GM12872 (cell line): ENCODE measurements around the gene SNURF.

Source experiments
- TF ChIP-seq, protein P1 (sequence below): IDR thresholded peaks from 3 replicates; pipeline ENCODE4 v1.5.1; 2011; ENCODE audit warnings: low read depth, mild to moderate bottlenecking, low read length, moderate library complexity; ENCODE audit not compliant: insufficient read depth

The SNURF gene

DNA sequence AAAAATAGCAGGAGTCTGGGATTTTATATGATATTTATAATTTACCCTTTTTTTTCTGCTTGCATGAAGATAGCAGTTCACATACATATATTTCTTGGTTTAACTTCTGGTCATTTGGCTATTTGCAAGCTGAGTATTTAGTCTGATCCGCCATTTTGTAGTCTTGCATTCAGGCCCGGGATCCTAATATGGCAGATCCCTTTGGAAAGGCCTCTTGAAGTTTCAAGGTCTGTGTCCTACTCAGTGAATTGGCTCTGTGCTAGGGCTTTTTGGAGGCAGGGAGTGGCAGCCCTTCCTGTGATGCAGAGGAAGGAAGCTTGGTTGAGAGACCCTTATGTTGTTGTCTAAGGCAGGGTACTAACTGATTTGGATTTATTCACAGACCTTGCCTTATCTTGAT lies 2.9 kb downstream of the SNURF start:
- TF ChIP-seq, protein P1, sequence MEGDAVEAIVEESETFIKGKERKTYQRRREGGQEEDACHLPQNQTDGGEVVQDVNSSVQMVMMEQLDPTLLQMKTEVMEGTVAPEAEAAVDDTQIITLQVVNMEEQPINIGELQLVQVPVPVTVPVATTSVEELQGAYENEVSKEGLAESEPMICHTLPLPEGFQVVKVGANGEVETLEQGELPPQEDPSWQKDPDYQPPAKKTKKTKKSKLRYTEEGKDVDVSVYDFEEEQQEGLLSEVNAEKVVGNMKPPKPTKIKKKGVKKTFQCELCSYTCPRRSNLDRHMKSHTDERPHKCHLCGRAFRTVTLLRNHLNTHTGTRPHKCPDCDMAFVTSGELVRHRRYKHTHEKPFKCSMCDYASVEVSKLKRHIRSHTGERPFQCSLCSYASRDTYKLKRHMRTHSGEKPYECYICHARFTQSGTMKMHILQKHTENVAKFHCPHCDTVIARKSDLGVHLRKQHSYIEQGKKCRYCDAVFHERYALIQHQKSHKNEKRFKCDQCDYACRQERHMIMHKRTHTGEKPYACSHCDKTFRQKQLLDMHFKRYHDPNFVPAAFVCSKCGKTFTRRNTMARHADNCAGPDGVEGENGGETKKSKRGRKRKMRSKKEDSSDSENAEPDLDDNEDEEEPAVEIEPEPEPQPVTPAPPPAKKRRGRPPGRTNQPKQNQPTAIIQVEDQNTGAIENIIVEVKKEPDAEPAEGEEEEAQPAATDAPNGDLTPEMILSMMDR = no peak

DNA sequence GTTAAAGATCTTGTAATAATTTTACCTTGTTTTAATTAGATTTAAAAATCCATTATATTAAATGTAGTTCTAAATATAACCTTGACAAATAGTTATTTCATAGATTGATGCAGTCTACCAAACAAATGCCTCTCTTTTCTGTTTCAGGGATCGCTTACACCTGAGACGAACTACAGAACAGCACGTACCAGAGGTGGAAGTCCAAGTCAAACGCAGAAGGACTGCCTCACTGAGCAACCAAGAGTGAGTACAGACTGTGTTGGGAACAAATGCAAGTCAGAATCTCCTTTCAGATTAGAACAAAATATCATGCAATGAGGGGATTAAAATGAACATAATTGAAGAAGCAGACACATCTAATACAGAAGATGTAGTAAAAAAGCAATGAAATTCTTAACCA lies 7.2 kb downstream of the SNURF start:
- TF ChIP-seq, protein P1 = no peak

DNA sequence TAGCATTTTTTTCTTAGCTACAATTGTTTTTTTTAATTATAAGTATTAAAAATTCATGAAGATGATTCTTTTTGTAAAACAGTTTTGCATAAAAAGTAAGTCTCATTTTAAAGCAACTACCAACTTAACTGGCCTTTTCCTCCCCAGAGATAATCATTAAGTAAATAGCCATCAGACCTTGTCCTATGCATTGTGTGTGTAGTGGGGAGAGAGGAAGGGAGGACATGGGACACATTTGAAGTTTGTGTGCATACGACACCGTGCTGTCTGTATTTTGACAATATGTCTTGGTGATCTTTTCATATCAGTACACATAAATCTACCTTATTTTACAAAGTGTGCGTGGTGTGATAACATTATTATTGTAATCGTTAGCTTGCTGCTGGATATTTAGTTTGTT lies 8.1 kb downstream of the SNURF start:
- TF ChIP-seq, protein P1 = no peak

DNA sequence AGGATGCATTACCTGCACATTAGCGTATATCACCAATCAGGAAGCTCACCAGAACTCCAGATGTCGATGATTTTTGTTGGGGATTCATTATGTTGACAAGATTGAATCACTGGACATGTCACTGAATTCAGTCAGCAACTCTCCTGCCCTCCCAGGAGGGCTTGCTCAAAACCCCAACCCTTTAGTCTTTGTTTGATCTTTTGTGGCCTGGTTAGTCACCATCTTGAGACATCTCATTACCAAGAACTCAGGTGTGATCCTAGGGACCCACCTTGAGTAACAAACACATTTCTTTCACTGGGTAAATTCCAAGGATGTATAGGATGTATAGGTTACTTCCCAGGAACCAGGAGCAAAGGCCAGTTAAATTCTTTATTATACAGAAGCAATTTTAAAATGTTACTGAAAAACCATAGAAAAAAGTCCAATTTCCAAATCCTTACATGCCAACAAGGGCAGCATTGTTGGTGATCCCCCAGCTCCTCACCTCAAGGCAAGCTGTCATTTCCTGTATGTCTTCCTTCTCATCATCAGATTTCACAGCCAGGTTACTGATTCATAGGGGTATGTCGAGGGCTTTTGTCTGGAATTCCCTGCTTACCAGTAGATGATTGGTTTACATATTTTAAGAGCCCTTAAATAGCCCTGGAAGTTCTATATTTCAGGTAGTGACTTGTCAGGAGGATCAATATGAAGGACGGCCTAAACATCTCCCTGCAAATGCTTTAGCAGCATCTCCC lies 11.7 kb downstream of the SNURF start:
- TF ChIP-seq, protein P1 = no peak

DNA sequence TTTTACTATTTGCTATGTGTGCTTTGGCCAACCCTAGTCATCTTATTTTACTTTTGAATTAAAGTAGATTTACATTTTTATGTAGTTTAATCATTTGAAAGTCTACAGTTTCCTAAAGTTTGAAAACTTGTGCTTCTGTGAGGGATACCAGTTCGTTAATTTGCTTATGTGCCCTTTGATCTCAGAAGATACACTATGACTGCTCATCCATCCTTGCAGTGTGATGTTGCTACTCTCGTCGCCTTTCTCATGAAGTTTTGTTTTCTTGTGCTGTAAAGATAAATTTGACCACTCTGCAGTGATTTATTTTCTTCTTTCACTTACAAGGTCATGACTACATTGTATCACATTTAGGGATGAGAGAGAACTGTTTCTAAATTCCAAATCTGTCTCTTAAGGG lies 16.3 kb downstream of the SNURF start:
- TF ChIP-seq, protein P1 = no peak

DNA sequence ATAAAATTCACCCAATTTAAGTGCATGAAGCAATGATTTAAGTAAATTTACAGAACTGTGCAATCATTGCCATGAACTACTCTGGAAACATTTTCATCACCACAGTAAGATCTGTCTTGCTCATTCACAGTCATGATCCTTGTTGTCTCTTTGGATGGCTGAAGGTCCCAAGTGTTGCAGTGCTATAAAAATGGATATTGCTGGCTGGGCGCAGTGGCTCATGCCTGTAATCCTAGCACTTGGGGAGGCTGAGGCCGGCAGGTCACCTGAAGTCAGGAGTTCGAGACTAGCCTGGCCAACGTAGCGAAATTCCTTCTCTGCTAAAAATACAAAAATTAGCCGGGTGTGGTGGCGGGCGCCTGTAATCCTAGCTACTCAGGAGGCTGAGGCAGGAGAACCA lies 17.0 kb downstream of the SNURF start:
- TF ChIP-seq, protein P1 = no peak

DNA sequence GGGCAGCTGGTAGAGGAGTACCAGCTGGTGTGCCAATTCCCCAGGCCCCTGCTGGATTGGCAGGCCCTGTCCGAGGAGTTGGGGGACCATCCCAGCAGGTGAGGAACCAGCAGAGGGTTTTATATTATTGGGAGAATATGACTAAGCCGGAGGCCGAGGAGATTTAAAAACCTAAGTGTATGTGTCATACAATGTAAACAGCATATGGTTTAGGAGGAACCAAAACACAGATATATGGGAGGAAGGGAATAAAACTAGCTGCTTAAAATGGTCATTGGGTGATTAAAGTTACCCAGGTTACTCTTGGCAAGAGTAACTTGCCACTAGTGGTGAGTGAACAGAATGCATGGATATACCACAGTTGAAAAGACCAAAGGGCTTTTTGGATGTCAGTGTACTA lies 22.1 kb downstream of the SNURF start:
- TF ChIP-seq, protein P1 = no peak
